GM19463 (cell line): ENCODE results near the gene TEC.
A peak's percentile ranks its signal among the peaks of the same experiment; 100 is the strongest.

Experiments
- ATAC-seq: cut with Tn5 transposase; IDR thresholded peaks from one replicate; pipeline ENCODE4 v1.9.1; 2021; ENCODE audit warnings: mild to moderate bottlenecking, moderate library complexity; ENCODE audit not compliant: unreplicated experiment

Gene TEC

GRCh38 chr4:48270523-48270897, 872 bp upstream of the TEC start:
- ATAC-seq = no peak

GRCh38 chr4:48269861-48270522, 354 bp upstream of the TEC start:
- ATAC-seq = peak; percentile 77

- ATAC-seq = no peak
Observed at GRCh38 chr4:48267574-48267973, 2.1 kb downstream of the TEC start.

- ATAC-seq = no peak
Observed at GRCh38 chr4:48266781-48267180, 2.9 kb downstream of the TEC start.

- no peak for ATAC-seq
Observed at GRCh38 chr4:48262926-48263325, 6.7 kb downstream of the TEC start.

GRCh38 chr4:48262484-48262883, 7.2 kb downstream of the TEC start:
- no peak for ATAC-seq

GRCh38 chr4:48261281-48261680, 8.4 kb downstream of the TEC start:
- peak; percentile 46 for ATAC-seq

- no peak for ATAC-seq
Observed at GRCh38 chr4:48259748-48260147, 9.9 kb downstream of the TEC start.

GRCh38 chr4:48258845-48259397, 10.7 kb downstream of the TEC start:
- ATAC-seq = no peak

GRCh38 chr4:48255959-48256342, 13.7 kb downstream of the TEC start:
- no peak for ATAC-seq

- no peak for ATAC-seq
Observed at GRCh38 chr4:48255072-48255958, 14.3 kb downstream of the TEC start.

- ATAC-seq = no peak
Observed at GRCh38 chr4:48254381-48255071, 15.1 kb downstream of the TEC start.

- no peak for ATAC-seq
Observed at GRCh38 chr4:48252313-48252712, 17.3 kb downstream of the TEC start.

GRCh38 chr4:48250980-48251379, 18.7 kb downstream of the TEC start:
- ATAC-seq = no peak

GRCh38 chr4:48250343-48250742, 19.3 kb downstream of the TEC start:
- ATAC-seq = no peak

- no peak for ATAC-seq
Observed at GRCh38 chr4:48249378-48249777, 20.3 kb downstream of the TEC start.

GRCh38 chr4:48248559-48248953, 21.1 kb downstream of the TEC start:
- peak; percentile 33 for ATAC-seq

- ATAC-seq = no peak
Observed at GRCh38 chr4:48247878-48248558, 21.6 kb downstream of the TEC start.

GRCh38 chr4:48247142-48247877, 22.3 kb downstream of the TEC start:
- ATAC-seq = peak; percentile 49

- no peak for ATAC-seq
Observed at GRCh38 chr4:48244665-48245064, 25.0 kb downstream of the TEC start.
